ENCODE data around the gene GAK.
"Not testable (repeated sequence)": the region's sequence is repeated elsewhere in the genome, so short reads cannot be mapped to it uniquely, and the experiment has no call there.

The GAK gene

GRCh38 chr4:807792-808191, 124.3 kb downstream of the GAK start:
- Histone ChIP-seq H2AFZ (ENCODE audit: low read depth, low read length, severe bottlenecking) (no peak overlapping the region), H3K4me3 (ENCODE audit: insufficient read depth, low read length, poor library complexity, severe bottlenecking) (no peak overlapping the region), H4K20me1 (ENCODE audit: low read depth, low read length) (no peaks in the 10 kb centered on the region)

GRCh38 chr4:806979-807378, 125.1 kb downstream of the GAK start:
- H4K20me1 ChIP-seq (ENCODE audit: low read depth, low read length); H3F3A ChIP-seq (ENCODE audit: insufficient read depth); H2AFZ ChIP-seq (ENCODE audit: low read depth, low read length, severe bottlenecking); H3K79me2 ChIP-seq (ENCODE audit: insufficient read depth, low read length); H3K36me3 ChIP-seq (ENCODE audit: low read length); H3K4me3 ChIP-seq (ENCODE audit: insufficient read depth, low read length, poor library complexity, severe bottlenecking); H3K9me2 ChIP-seq (replicated peaks; ENCODE audit: insufficient read depth, low read length); H3K9ac ChIP-seq (ENCODE audit: low read length); H3K27me3 ChIP-seq (ENCODE audit: low read length); H3K4me2 ChIP-seq (ENCODE audit: low read depth, low read length, poor library complexity, severe bottlenecking); H3K9me3 ChIP-seq (ENCODE audit: insufficient read depth, low read length); H3K27ac ChIP-seq (ENCODE audit: low read depth, low read length): not testable (repeated sequence)

More at GRCh38 chr4:807792-808191, 124.3 kb downstream of the GAK start:
- no peaks in the 10 kb centered on the region for H3F3A ChIP-seq (ENCODE audit: insufficient read depth)
- H3K9me2 ChIP-seq (replicated peaks; ENCODE audit: insufficient read depth, low read length) = no peaks in the 10 kb centered on the region
- TF ChIP-seq CTCF (IDR thresholded peaks at IDR 0.05; ENCODE audit: insufficient read depth, low read length, poor library complexity, severe bottlenecking) = no peak
- TF ChIP-seq EZH2phosphoT487 (conservative IDR thresholded peaks at IDR 0.05; ENCODE audit: low read length) = no peak
- no peaks in the 10 kb centered on the region for H3K9me3 ChIP-seq (ENCODE audit: insufficient read depth, low read length)
- H3K4me2 ChIP-seq (ENCODE audit: low read depth, low read length, poor library complexity, severe bottlenecking) = no peak overlapping the region
- no peaks in the 10 kb centered on the region for H3K79me2 ChIP-seq (ENCODE audit: insufficient read depth, low read length)
- no peaks in the 10 kb centered on the region for H3K27me3 ChIP-seq (ENCODE audit: low read length)
- H3K9ac ChIP-seq (ENCODE audit: low read length) = no peak overlapping the region
- H3K27ac ChIP-seq (ENCODE audit: low read depth, low read length) = no peak overlapping the region
- H3K36me3 ChIP-seq (ENCODE audit: low read length) = no peaks in the 10 kb centered on the region

GRCh38 chr4:804804-805203, 127.3 kb downstream of the GAK start:
- H2AFZ ChIP-seq (ENCODE audit: low read depth, low read length, severe bottlenecking) = no peak overlapping the region
- no peaks in the 10 kb centered on the region for H4K20me1 ChIP-seq (ENCODE audit: low read depth, low read length)

GRCh38 chr4:803884-804283, 128.2 kb downstream of the GAK start:
- Histone ChIP-seq H3K9me2 (replicated peaks; ENCODE audit: insufficient read depth, low read length) (no peaks in the 10 kb centered on the region), H3K4me3 (ENCODE audit: insufficient read depth, low read length, poor library complexity, severe bottlenecking) (no peak overlapping the region), H3K9me3 (ENCODE audit: insufficient read depth, low read length) (peaks cover 7% of the 10 kb centered on the region; the same call in 1 of the 2 replicates), H2AFZ (ENCODE audit: low read depth, low read length, severe bottlenecking) (no peak overlapping the region), H3K27ac (ENCODE audit: low read depth, low read length) (no peak overlapping the region), H3F3A (ENCODE audit: insufficient read depth) (peaks cover 10% of the 10 kb centered on the region), H4K20me1 (ENCODE audit: low read depth, low read length) (no peaks in the 10 kb centered on the region), H3K4me2 (ENCODE audit: low read depth, low read length, poor library complexity, severe bottlenecking) (no peak overlapping the region), H3K27me3 (ENCODE audit: low read length) (no peaks in the 10 kb centered on the region), H3K9ac (ENCODE audit: low read length) (no peak overlapping the region), H3K79me2 (ENCODE audit: insufficient read depth, low read length) (no peaks in the 10 kb centered on the region), H3K36me3 (ENCODE audit: low read length) (no peaks in the 10 kb centered on the region)
- no peak for TF ChIP-seq CTCF (IDR thresholded peaks at IDR 0.05; ENCODE audit: insufficient read depth, low read length, poor library complexity, severe bottlenecking)
- no peak for TF ChIP-seq EZH2phosphoT487 (conservative IDR thresholded peaks at IDR 0.05; ENCODE audit: low read length)

More at GRCh38 chr4:804804-805203, 127.3 kb downstream of the GAK start:
- no peaks in the 10 kb centered on the region for H3K79me2 ChIP-seq (ENCODE audit: insufficient read depth, low read length)
- H3F3A ChIP-seq (ENCODE audit: insufficient read depth) = peaks cover 6% of the 10 kb centered on the region; the same call in 1 of the 2 replicates
- TF ChIP-seq CTCF (IDR thresholded peaks at IDR 0.05; ENCODE audit: insufficient read depth, low read length, poor library complexity, severe bottlenecking) = no peak
- TF ChIP-seq EZH2phosphoT487 (conservative IDR thresholded peaks at IDR 0.05; ENCODE audit: low read length) = no peak
- H3K36me3 ChIP-seq (ENCODE audit: low read length) = no peaks in the 10 kb centered on the region
- no peak overlapping the region for H3K4me3 ChIP-seq (ENCODE audit: insufficient read depth, low read length, poor library complexity, severe bottlenecking)
- no peaks in the 10 kb centered on the region for H3K9me2 ChIP-seq (replicated peaks; ENCODE audit: insufficient read depth, low read length)
- peaks cover 7% of the 10 kb centered on the region; the same call in 1 of the 2 replicates for H3K9me3 ChIP-seq (ENCODE audit: insufficient read depth, low read length)
- no peak overlapping the region for H3K9ac ChIP-seq (ENCODE audit: low read length)
- H3K27me3 ChIP-seq (ENCODE audit: low read length) = no peaks in the 10 kb centered on the region
- H3K27ac ChIP-seq (ENCODE audit: low read depth, low read length) = no peak overlapping the region
- H3K4me2 ChIP-seq (ENCODE audit: low read depth, low read length, poor library complexity, severe bottlenecking) = no peak overlapping the region

Measured in SU-DHL-6 (cell line).